GM18868 (cell line): ENCODE measurements around the gene COQ8A.

Source experiments
- ATAC-seq: cut with Tn5 transposase; IDR thresholded peaks from one replicate; pipeline ENCODE4 v1.9.1; 2021; ENCODE audit warnings: mild to moderate bottlenecking, moderate library complexity; ENCODE audit not compliant: unreplicated experiment

The COQ8A gene

DNA sequence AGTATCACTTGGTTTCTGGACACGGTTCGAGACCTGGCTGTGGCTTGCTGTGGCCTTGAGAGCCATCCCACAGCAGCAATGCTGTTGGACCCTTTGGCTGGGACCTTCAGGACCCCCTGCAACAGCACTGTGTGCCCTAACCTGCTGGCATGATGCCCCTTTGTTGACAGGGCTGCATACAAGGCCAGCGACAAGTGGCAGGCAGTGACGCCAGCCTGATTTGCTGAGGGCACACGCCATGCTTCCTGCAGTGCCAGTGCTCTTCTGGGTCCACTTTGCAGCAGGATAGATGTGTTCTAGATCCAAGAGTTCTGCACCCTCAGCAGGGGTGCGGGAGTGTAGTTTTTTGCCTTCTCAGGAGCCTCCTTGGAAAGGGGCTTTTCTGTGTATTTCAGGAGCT, 32.8 kb downstream of the COQ8A start:
- no peak for ATAC-seq

DNA sequence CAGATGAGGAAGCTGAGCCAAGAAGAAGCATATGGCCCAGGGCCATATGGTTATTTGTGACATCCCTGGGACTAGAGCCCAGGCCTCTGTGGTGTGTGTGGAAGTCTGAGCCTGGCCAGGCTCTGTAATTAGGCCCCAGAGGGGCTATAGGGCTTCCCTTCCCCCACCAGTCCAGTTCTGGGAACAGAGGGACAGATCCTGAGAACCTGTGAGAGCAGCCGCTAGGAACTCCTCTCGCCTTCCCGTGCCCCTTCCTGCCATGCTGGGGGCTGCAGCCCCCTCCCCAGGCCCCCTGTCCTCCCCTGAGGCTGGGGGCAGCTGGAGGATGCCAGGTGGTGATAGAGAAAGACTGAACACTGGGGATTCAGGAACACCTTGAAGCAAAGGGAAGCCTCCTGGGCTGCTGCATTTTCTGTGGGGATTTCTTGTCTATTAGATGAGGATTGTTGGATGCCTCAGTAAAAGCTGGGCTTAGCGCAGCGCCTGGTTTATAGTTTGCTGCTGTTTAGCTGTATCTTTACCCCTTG, 33.3 kb downstream of the COQ8A start:
- ATAC-seq = no peak

DNA sequence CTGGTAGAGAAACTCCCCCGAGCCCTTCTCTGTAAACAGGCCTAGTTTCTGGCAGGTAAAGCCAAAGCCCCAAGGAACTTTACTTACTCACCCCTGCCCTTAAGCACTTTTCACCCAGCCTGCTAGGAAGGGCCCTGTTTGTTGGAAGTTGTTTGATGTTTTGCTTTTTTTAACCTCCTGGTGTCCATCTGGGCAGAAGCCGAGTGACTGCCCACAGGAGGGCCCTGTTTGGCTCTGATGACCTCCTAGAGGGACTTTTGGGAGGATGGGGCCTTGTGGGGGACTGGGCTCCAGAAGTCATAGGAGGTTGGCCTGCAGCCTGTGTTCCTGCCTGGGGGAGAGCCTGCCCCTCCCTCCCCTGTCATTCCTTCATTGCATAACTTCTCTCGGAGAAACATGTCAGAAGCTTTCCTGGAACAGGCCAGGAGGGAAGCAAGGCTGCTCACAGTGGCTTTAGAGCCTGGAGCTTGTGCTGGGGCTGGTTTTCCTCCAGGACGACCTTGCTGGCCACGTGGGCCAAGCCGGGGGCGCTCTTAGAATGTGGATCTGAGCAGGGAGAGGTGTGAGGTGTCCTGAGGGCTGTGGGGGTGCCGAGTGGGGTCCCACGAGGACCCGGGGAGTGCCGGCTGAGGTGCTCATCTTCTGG, 33.9 kb downstream of the COQ8A start:
- ATAC-seq = no peak

DNA sequence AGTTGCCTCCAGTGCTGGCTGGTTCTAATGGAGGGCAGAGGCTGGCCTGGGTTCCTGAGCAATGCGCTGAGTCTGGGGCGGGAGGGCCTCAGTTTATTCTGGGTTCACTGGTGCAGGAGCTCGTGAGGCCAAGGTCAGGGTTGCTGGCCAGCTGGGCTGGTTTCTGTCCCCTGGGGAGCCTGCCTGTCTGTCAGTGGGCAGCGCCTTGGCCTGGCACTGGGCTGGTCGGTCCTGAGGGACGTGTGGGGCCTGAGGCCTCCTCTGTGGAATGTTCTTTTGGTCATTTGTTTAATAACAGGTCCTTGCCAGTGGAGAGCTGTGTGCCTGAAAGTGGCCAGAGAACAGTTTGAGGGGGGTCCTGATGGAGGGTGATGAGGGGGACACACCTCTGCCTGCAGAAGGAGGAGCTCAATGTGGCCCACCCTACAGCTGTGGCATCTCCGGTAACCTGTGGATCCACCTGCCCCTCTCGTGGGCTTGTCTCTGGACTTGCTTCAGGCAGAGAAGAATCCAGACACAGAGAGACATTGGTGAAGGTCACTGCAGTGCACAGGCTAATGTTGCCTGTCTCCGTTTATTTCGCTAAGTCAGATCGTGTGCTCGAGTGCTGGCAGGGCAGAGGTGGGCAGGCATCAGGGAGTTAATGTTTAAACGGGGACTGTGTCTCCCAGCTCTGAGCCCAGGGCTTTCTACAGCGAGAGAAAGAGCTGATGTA, 34.6 kb downstream of the COQ8A start:
- no peak for ATAC-seq

DNA sequence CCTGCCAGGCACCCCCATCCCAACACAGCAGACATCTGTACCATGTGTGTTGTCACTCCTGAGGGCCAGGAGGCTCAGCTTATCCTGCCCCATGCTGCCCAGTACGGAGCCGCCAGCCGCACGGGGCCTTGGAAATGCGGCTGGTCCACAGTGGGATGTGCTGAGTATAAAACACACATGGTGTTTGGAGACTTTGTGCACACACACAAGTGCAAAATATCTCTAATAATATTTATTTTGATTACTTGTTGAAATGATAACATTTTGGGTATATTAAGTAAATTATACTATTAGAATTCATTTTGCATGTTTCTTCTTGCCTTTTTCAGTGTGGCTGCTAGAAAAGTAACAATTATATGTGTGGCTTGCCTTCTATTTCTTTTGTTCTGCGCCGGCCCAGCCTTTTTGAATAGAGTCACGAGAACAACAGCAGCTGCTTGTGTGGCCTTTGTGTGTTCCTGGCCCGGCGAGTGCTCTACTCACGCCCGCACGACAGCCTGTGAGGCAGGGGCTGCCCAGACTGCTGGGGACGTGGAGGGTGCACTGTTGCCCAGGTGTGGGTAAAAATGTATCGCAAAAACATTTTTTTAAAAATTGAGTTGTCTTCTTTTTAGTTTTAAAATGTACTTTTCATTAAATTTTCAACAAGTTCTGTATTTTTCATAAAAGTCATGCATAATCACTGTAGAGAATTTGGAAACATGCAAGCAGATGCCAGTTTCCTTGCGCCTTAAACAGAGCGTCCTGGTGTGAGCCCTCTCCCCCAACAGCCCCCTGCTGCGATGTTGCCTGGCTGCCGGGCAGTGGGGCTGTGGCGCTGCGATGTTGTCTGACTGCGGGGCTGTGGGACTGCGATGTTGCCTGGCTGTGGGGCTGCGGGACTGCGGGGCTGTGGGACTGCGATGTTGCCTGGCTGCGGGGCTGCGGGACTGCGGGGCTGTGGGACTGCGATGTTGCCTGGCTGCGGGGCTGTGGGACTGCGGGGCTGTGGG, 35.5 kb downstream of the COQ8A start:
- no peak for ATAC-seq

DNA sequence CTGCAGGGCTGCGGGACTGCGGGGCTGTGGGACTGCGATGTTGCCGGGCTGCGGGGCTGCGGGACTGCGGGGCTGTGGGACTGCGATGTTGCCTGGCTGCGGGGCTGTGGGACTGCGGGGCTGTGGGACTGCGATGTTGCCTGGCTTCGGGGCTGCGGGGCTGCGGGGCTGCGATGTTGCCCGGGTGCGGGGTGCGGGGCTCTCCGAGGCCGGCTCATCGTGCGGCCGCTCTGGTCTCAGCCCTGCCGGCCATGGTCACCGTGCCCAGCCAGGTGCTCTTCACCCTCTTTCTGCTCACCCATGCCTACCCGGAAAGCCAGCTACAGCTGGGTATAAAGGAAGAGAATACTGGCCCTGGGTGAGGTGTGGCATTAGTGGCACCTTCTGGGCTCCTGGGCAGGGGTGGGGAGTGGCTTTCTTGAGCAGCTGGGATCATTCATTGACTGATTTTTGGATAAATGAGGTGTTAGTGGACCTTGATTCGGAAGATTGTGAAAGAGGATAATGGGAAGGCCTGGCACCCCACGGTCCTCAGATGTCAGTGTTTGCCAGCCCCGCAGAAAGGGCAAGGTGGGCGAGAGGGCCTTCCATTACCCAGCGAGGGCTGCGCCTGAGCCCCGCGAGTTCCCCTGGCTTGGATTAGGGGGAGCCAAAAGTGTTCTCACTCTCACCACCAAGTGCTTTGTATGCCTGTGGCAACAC, 36.3 kb downstream of the COQ8A start:
- ATAC-seq = no peak

DNA sequence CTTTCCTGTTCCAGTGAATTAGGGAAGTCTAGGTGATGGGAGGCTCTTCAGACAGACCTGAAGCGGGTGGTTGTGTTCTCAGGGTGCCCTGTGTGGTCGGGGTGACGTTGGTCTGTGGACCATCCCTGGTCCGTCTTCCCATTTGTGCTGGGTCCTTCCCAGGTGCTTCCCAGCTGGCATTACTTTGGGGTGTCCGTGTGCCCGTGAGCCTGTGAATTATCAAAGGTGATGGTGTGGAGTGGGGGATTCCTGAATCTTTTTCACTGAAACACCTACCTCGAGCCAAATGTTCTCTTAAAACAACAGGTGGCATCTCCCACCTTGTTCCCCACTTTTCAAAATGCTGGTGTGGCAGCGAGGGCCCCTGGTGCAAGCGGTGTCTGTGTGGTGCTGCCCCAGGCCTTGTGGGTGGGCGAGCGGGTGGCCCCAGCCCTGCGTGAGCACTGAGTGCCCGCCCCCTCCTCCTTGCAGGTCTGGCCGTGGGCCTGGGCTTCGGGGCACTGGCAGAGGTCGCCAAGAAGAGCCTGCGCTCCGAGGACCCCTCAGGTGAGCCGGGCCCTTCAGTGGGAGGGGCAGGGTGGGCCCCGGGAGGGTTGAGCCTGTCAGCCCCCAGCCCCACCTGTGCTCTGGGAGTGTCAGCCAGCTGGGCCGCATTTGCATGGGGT, 37.0 kb downstream of the COQ8A start:
- no peak for ATAC-seq

DNA sequence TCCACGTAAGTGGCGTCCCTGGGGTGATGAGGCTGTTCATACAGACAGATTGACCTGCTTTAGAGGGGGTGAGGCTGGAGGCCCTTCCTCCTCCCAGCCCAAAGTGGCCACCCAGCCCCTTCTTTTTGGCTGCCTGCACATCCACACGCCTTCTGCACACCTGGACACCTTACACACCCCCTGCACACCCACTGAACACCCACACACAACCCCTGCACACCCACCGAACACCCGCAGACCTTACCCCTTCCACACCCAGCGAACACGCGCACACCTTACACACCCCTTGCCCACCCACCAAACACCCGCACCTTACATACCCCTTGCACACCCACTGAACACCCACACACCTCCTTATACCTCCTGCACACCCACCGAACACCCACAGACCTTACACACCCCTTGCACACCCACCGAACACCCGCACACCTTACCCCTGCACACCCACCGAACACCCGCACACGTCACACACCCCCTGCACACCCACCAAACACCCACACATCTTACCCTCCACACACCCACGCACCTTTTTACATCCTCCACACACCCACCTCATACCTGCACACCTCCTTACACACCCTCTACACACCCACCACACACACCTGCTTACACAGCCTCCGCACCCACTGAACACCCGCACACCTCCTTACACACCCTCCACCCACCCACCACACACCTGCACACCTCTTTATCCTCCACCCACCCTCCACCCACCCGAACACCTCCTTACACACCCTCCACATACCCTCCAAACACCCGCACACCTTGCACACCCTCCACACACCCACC, 37.7 kb downstream of the COQ8A start:
- no peak for ATAC-seq

DNA sequence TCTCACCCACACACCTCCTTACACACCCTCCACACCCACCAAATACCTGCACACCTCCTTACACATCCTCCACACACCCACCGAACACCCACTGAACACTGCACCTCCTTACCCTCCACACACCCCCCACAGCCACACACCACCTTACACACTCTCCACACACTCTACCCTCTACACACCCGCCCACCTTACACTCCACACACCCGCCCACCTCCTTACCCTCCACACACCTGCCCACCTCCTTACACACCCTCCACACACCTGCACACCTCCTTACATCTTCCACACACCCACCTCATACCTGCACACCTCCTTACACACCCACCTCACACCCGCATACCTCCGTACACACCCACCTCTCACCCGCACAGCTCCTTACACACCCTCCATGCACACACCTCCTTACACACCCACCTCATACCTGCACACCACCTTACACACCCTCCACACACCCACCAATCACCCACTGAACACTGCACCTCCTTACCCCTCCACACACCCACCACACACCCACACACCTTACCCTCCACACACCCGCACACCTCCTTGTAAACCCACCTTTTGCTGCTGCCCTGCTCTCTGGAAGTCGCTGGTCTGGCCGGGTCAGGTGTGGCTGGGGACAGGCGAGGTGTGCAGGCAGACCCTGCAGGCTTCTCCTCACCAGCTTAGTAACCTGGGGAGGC, 38.5 kb downstream of the COQ8A start:
- no peak for ATAC-seq

DNA sequence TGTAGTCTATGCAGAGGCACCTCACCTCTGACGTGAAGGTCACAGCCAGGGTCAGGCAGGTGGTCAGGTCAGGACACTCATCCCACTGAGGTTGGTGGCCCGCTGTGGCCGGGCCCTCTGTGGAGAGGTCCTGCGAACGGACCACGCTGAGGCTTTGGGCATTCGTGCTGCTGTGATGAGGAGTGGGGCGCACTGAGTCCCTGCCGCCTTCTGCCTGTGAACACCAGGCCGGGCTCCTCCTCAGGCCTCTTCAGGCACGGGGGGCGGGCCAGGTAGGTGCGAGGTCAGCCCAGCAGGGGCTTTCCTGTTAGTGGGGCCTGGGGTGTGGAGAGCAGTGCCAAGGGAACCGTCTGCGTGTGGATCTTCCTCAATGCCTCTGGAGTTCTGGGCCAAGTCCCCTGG, 39.0 kb downstream of the COQ8A start:
- no peak for ATAC-seq

DNA sequence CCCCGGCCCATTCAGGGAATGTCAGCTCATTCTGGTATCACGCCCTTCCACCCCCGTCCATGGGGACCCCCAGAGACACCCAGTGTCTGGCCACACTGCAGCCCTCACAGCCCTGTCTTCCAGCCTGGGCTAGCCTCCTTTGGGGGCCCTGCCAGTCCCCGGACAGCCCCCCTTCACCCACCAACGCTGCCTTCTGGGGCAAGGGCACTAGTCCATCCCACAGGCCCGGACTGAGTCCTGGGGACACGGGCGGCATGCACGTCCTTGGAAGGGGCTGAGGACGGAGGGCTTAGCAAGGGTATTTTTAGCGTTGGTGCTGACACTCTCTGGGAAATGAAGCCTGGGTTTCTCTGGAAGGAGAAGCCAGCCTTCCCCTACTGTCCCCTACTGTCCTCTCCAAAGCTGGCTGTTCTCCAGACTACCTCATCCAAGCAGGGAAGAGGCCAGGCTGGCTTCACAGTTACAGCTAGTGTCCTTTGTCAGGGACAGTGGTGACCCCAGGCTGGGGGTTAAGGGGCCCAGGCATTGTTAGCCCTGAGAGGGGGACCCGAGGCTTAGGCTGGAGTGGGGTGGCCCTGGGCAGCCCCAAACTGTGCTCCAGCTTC, 39.5 kb downstream of the COQ8A start:
- no peak for ATAC-seq

DNA sequence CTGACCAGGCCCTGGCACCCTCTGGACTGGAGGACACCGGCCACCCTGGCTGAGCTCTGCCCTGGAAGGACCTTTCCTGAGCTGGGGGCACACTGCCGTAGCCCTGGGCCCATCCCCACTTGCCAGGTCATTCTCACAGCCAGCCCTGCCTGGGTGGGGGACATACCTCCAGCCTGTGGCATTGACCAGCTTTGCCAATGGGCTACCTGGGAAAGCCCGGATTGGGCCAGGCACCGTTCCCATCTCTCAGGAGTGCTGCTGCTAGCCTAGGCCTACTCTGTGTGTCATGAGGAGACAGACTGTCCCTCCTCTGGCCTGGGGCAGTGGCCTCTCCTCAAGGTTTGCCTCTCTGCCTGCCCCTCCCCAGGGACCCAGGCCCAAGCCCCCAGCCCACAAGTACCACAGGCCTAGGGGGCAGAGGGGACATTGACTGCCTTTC, 40.0 kb downstream of the COQ8A start:
- ATAC-seq = no peak

DNA sequence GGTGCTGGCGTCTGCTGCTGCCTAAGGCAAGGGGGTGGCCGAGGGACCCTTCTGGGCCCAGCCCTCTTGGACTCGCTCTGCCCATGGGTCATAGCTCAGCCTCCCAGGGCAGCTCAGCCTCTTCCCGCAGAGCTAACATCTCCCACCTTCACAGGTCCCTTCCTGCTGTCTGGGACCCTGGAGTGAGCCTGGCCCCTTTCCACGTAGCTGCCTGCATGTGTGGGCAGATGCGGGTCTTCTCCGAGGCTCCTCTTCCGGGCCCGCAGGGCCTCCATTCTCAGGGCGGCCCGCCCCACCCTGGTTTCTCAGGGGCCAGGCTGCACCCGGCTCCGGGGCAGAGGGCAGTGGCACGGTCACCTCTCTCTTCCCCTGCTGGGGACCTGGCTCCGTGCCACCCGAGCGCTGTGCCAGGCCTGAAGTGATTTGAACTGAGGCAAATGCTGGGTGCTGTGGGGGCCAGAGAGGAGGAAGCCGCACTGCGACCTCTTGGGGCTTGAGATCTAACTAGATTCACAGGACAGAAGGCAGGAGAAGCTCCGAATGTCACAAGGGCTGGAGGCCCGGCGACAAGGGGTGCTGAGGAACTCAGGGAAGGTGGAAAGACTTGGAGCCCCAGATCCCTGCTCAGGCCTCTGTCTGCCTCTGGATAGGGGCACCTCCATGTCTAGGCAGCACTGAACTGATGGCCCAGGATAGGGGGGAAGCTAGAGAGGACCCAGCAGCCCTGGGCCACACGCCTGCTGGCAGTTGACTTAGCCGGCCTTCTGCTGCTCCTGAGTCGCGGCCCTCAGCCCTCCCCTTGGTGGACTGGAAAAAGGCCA, 40.7 kb downstream of the COQ8A start:
- ATAC-seq = no peak

DNA sequence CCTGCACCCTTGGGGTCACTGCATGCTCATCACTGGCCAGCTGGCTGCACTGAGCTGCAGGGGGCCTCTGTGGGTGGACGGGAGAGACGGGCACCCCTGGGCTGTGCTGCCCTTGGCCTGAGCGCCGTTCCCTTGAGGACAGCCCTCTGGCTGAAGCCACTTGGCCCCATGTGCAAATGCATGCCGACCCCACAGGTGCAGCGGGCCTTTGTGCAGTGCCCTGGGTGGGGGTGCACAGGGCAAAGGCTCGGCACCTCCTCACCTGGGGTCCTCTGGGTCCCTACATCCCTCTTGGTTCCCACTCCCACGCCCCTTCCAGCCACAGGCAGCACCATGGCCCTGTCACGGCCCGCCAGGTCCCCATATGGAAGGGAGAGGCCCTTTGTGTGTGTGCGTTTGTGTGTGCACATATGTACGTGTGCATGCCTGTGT, 41.3 kb downstream of the COQ8A start:
- no peak for ATAC-seq

DNA sequence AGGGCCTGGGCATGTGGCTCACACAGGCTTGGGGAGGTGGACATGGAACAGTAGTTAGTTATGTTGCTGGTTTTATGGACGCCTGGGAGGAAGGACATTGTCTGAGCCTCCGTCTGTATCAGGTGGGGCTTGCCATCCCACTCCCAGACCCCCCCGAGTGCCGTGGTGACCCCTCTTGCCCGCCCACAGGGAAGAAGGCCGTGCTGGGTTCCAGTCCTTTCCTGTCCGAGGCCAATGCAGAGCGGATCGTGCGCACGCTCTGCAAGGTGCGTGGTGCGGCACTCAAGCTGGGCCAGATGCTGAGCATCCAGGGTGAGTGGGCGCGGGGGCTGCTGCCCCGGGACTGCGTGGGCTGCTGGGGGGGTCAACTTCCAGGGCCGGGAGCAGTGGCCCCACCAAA, 41.7 kb downstream of the COQ8A start:
- ATAC-seq = no peak

DNA sequence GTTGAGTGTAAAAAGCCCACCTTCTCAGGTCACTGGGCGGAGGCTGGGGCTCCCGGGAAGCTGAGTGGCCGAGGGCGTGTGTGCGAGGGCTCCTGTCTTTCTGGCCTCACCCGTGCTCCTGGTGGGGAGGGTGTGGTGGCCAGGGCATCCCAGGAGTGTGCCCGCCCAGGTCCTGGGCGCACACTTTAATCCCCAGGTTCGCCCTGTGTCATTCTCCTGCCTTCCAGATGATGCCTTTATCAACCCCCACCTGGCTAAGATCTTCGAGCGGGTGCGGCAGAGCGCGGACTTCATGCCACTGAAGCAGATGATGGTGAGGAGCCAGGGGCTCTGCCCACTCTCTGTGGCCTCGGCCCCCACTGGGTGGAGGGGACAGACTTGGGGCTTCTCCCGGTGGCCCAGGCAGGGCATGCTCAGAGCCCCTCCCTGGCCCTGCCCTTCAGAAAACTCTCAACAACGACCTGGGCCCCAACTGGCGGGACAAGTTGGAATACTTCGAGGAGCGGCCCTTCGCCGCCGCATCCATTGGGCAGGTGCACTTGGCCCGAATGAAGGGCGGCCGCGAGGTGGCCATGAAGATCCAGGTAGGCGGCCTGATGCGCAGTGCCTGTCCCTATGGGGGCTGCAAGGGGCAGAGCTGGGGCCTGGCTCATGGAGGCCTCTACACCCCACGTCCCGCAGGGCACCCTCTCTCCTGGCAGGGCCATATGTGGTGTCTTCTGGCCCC, 42.5 kb downstream of the COQ8A start:
- ATAC-seq = no peak
